HepG2 (cell line): ENCODE data around the gene CRHR1. TPM values are rescaled to one million over a fixed set of nuclear protein-coding genes. Genes with fewer than 3 reads are reported as not detected.
A peak's percentile ranks its signal among the peaks of the same experiment; 100 is the strongest.

ENCODE experiments used
- ATAC-seq: fragments of 200-7000 bp; cut with Tn5 transposase; 3 replicates; pipeline ENCODE4 v1.9.1; 2020; ENCODE audit warnings: mild to moderate bottlenecking, moderate library complexity
- BruUV-seq: library from RNA; stranded (reverse); fragments of 400-500 nt; replicated peaks from 2 replicates; lab custom pipeline; 2021; lab: Mats Ljungman, UMichigan
- CTCF ChIA-PET: fragments of 300-600 bp; formaldehyde crosslinking; extraction: SDS; loops from one replicate; lab custom pipeline; 2021; ENCODE audit warnings: low total read pairs, inconsistent platforms, low intra/inter-chr PET ratio; lab: Yijun Ruan, JAX
- POLR2A ChIA-PET: fragments of 350-600 bp; sonication (Branson Sonifier 250); formaldehyde crosslinking; loops from one replicate; lab custom pipeline; 2020; ENCODE audit warnings: antibody characterized with exemption, inconsistent platforms; lab: Yijun Ruan, JAX
- DNase-seq: peaks from one replicate; pipeline ENCODE4 v3.0.0-alpha.2; 2015; ENCODE audit warnings: low spot score
- FAIRE-seq: peaks from 3 replicates; lab custom pipeline; 2011; peaks lifted over from hg19 to GRCh38; lab: Jason Lieb, UNC
- H2AFZ ChIP-seq: one replicate; pipeline ENCODE4 v1.6.1; 2011; ENCODE audit warnings: low read length, inconsistent platforms
- H3K27ac ChIP-seq: fragments of 300-600 bp; 3 replicates; pipeline ENCODE4 v1.8.0; 2011; ENCODE audit warnings: mixed run types, mild to moderate bottlenecking, mixed read lengths, low read length, inconsistent platforms; ENCODE audit not compliant: insufficient read depth; ENCODE audit errors: extremely low read length
- H3K27me3 ChIP-seq, 2 experiments: fragments of 200-600 bp in 1 of 2; 2 replicates in 1 of 2; 3 replicates in 1 of 2; pipeline versions ENCODE4 v1.6.0 to v1.8.0; 2011; ENCODE audit warnings: low read length in 2 of 2, mild to moderate bottlenecking in 2 of 2, moderate library complexity in 2 of 2, inconsistent platforms in 1 of 2; ENCODE audit not compliant: insufficient read depth in 2 of 2, control insufficient read depth in 1 of 2
- H3K36me3 ChIP-seq, 2 experiments: fragments of 200-600 bp in 1 of 2; replicated peaks in 1 of 2; 2 replicates in 1 of 2; 3 replicates in 1 of 2; pipeline versions ENCODE4 v1.5.1 to v1.8.0; 2011; ENCODE audit warnings: low read length in 2 of 2, inconsistent platforms in 1 of 2; ENCODE audit not compliant: insufficient read depth in 2 of 2, control insufficient read depth in 1 of 2
- H3K4me1 ChIP-seq: 2 replicates; pipeline ENCODE4 v1.5.1; 2012; ENCODE audit warnings: low read length, inconsistent platforms; ENCODE audit not compliant: insufficient read depth
- H3K4me2 ChIP-seq: 2 replicates; pipeline ENCODE4 v1.6.0; 2011; ENCODE audit warnings: low read depth, low read length, inconsistent platforms
- H3K4me3 ChIP-seq, 3 experiments: fragments of 200-600 bp in 1 of 3; sonication (generic), shearing (Covaris generic) in 1 of 3; replicated peaks in 1 of 3; 2 replicates each; pipeline ENCODE4 v1.5.1; 2011 to 2016; ENCODE audit warnings: low read length in 3 of 3, inconsistent platforms in 2 of 3, low read depth in 2 of 3, mild to moderate bottlenecking in 2 of 3, control low read depth in 1 of 3, mixed read lengths in 1 of 3; ENCODE audit not compliant: insufficient read depth in 1 of 3
- H3K79me2 ChIP-seq: one replicate; pipeline ENCODE4 v1.6.1; 2011; ENCODE audit warnings: low read length, inconsistent platforms; ENCODE audit not compliant: insufficient read depth
- H3K9ac ChIP-seq: 2 replicates; pipeline ENCODE4 v1.6.0; 2011; ENCODE audit warnings: mild to moderate bottlenecking, low read depth, low read length, inconsistent platforms; ENCODE audit not compliant: insufficient read depth
- H3K9me3 ChIP-seq: 2 replicates; pipeline ENCODE4 v1.5.1; 2012; ENCODE audit warnings: mild to moderate bottlenecking, low read length
- H4K20me1 ChIP-seq: 2 replicates; pipeline ENCODE4 v1.6.0; 2011; ENCODE audit warnings: inconsistent platforms, mild to moderate bottlenecking, low read length, moderate library complexity; ENCODE audit not compliant: insufficient read depth
- CCDC6 ChIP-seq: sonication (generic); formaldehyde crosslinking; IDR thresholded peaks from 2 replicates; pipeline ENCODE4 v1.8.1; 2022; ENCODE audit warnings: mild to moderate bottlenecking, missing genetic modification reagents, moderate library complexity
- CREM ChIP-seq, 2 experiments: sonication (generic) in 1 of 2; formaldehyde crosslinking in 1 of 2; IDR thresholded peaks; 2 replicates each; pipeline versions ENCODE4 v1.4.0 to v1.6.1; 2016 to 2020; ENCODE audit warnings: antibody characterized with exemption in 1 of 2, mild to moderate bottlenecking in 1 of 2, missing genetic modification reagents in 1 of 2
- FOXJ3 ChIP-seq: sonication (generic); formaldehyde crosslinking; IDR thresholded peaks from 2 replicates; pipeline ENCODE4 v1.4.0; 2020; ENCODE audit warnings: missing genetic modification reagents, mild to moderate bottlenecking, borderline replicate concordance
- HOMEZ ChIP-seq: IDR thresholded peaks from 2 replicates; pipeline ENCODE4 v1.6.1; 2016; ENCODE audit warnings: low read depth
- HOXA9 ChIP-seq: sonication (generic); formaldehyde crosslinking; IDR thresholded peaks from 2 replicates; pipeline ENCODE4 v1.8.1; 2022; ENCODE audit warnings: missing genetic modification reagents, mild to moderate bottlenecking, moderate library complexity, borderline replicate concordance
- MXI1 ChIP-seq: IDR thresholded peaks from 3 replicates; pipeline ENCODE4 v1.6.1; 2012; ENCODE audit warnings: low read depth, low read length, inconsistent platforms, borderline replicate concordance
- NFE2L1 ChIP-seq: sonication (generic); formaldehyde crosslinking; IDR thresholded peaks from 2 replicates; pipeline ENCODE4 v1.4.0; 2020; ENCODE audit warnings: missing genetic modification reagents, mild to moderate bottlenecking, borderline replicate concordance
- NRL ChIP-seq: sonication (generic); formaldehyde crosslinking; IDR thresholded peaks from 2 replicates; pipeline ENCODE4 v1.5.0; 2020; ENCODE audit warnings: missing genetic modification reagents, mild to moderate bottlenecking, moderate library complexity, borderline replicate concordance
- PATZ1 ChIP-seq: sonication (generic); formaldehyde crosslinking; IDR thresholded peaks from 2 replicates; pipeline ENCODE4 v1.4.0; 2020; ENCODE audit warnings: missing genetic modification reagents
- SP5 ChIP-seq: IDR thresholded peaks from 2 replicates; pipeline ENCODE4 v1.6.1; 2016; ENCODE audit warnings: low read depth, borderline replicate concordance
- ZNF296 ChIP-seq: sonication (generic); formaldehyde crosslinking; conservative IDR thresholded peaks from 2 replicates; pipeline ENCODE4 v1.5.0; 2020; ENCODE audit warnings: mild to moderate bottlenecking, missing genetic modification reagents
- ZNF768 ChIP-seq: sonication (generic); formaldehyde crosslinking; IDR thresholded peaks from 2 replicates; pipeline ENCODE4 v1.4.0; 2020; ENCODE audit warnings: missing genetic modification reagents
- WGBS: methylation state at CpG from one replicate; pipeline ENCODE4 v1.1.6; 2017; ENCODE audit warnings: low lambda C conversion rate; 5-methylcytosine and 5-hydroxymethylcytosine counted together
- in situ Hi-C: cut with HindIII; loops from 2 replicates; pipeline ENCODE4 v1.10.0; 2017; ENCODE audit warnings: low pct_unique_long_range_greater_than_20kb; ENCODE audit not compliant: extremely low pct_ligation_motif_present
- intact Hi-C: fragments of 100-400 bp; cut with micrococcal nuclease; formaldehyde crosslinking; loops from one replicate; pipeline ENCODE4 v1.10.0; 2022; ENCODE audit not compliant: unreplicated experiment
- polyA plus RNA-seq, 8 experiments: library from polyadenylated mRNA; depleted of rRNA in 3 of 8; stranded (reverse) in 7 of 8; unstranded in 1 of 8; fragments of >200 nt; fragmentation: Illumina TruSeq in 4 of 8; extraction: Trizol in 4 of 8; gene quantifications; 2 replicates each; pipeline versions ENCODE4 v1.2.1 to v1.2.3, GENCODE V29; 2011 to 2016; ENCODE audit warnings: low read depth in 4 of 8, missing spikeins in 1 of 8, mixed read lengths in 1 of 8; ENCODE audit not compliant: insufficient read depth in 1 of 8
- total RNA-seq, 5 experiments: library from RNA; depleted of rRNA; stranded (reverse); fragments of >200 nt; fragmentation: Illumina TruSeq; extraction: Trizol; gene quantifications; 2 replicates each; pipeline ENCODE4 v1.2.3, GENCODE V29; 2016; ENCODE audit warnings: low read depth in 1 of 5

Gene CRHR1
- total and polyA plus RNA-seq, 2 of the 13 experiments (the other 11 are each of a cell fraction or from before 2014, with no cell fraction given): not detected

GRCh38 chr17:45851873-45852272, 67.8 kb downstream of the CRHR1 start:
- Histone ChIP-seq H3K27ac (no peak overlapping the region), H4K20me1 (no peaks in the 10 kb centered on the region), H3K4me2 (no peak overlapping the region), H3K36me3 (no peaks in the 10 kb centered on the region), H3K27me3 (peaks cover 8 to 55% of the 10 kb centered on the region in 2 experiments; a peak in 3 of 5 replicates), H3K4me1 (no peaks in the 10 kb centered on the region), H3K9me3 (no peaks in the 10 kb centered on the region), H2AFZ (no peak overlapping the region), H3K4me3 (no peak overlapping the region), H3K9ac (no peak overlapping the region), H3K79me2 (no peaks in the 10 kb centered on the region)
- no peak for DNase-seq
- intact Hi-C loops: loop anchor here (1.0 to 5.0 kb wide), 2 partner anchors 130 to 205 kb away; no protein-coding TSS in a partner anchor
- no peak for FAIRE-seq
- in situ Hi-C loops: no loop called here
- 0% methylated on average over 1 of the region's 1 CpG for WGBS
- TF ChIP-seq NFE2L1 (CRISPR knock-in tag) (no peak), ZNF768 (peak; percentile 96)
- no TSS peak for BruUV-seq
- ATAC-seq: no peak
- CTCF ChIA-PET: interaction anchor here (2.7 kb wide), 1 partner anchor 211 kb away, joined by 29 read pairs; no protein-coding TSS in a partner anchor
- POLR2A ChIA-PET: no interaction called here

GRCh38 chr17:45852535-45853297, 68.6 kb downstream of the CRHR1 start:
- H3K27me3 ChIP-seq: peaks cover 8 to 47% of the 10 kb centered on the region in 2 experiments; a peak in 3 of 5 replicates
- in situ Hi-C loops (no loop called here), intact Hi-C loops (loop anchor here (1.0 to 5.0 kb wide), 2 partner anchors 130 to 205 kb away; no protein-coding TSS in a partner anchor)
- FAIRE-seq: peak; percentile 83
- no peak overlapping the region for H3K9ac ChIP-seq
- H3K9me3 ChIP-seq: no peaks in the 10 kb centered on the region
- WGBS: 12% methylated on average over 12 of the region's 12 CpGs
- ChIA-PET CTCF (interaction anchor here (1.2 to 2.7 kb wide), 2 partner anchors 96 to 212 kb away, joined by 9 to 29 read pairs; no protein-coding TSS in a partner anchor), POLR2A (no interaction called here)
- ATAC-seq: peak; percentile 44
- BruUV-seq: no TSS peak
- H3K27ac ChIP-seq: no peak overlapping the region
- H4K20me1 ChIP-seq: no peaks in the 10 kb centered on the region
- no peaks in the 10 kb centered on the region for H3K4me1 ChIP-seq
- no peak overlapping the region for H3K4me2 ChIP-seq
- H3K79me2 ChIP-seq: no peaks in the 10 kb centered on the region
- H3K36me3 ChIP-seq: no peaks in the 10 kb centered on the region
- H2AFZ ChIP-seq: no peak overlapping the region
- peak; percentile 62 for DNase-seq
- no peak overlapping the region for H3K4me3 ChIP-seq
- TF ChIP-seq HOXA9 (CRISPR knock-in tag) (no peak), CCDC6 (CRISPR knock-in tag) (no peak), MXI1 (no peak), SP5 (CRISPR knock-in tag) (no peak), PATZ1 (CRISPR knock-in tag) (peak; percentile 34; the same call in 1 of the 2 replicates), ZNF296 (CRISPR knock-in tag) (no peak), HOMEZ (CRISPR knock-in tag) (no peak), NRL (CRISPR knock-in tag) (no peak), FOXJ3 (CRISPR knock-in tag) (no peak), CREM (IDR thresholded peaks at IDR 0.05) (no peak), CREM (CRISPR knock-in tag; IDR thresholded peaks at IDR 0.05) (no peak)
